Measurements from ENCODE around the gene CLCA1. TPM values are rescaled to one million over a fixed set of nuclear protein-coding genes. Genes with fewer than 3 reads are reported as not detected.

Gene CLCA1
- total RNA-seq, 4 donors from 2014 or later: not detected

- intact Hi-C loops (cut with DNase I; ENCODE audit: low total_unique reads): no loop called here
Observed at GRCh38 chr1:86546787-86547221, 78.1 kb downstream of the CLCA1 start, which contains the start of gene CLCA4. Gene CLCA4 (plus strand): TSS chr1:86547078. CDS start chr1:86547120, 42 bp downstream.

GRCh38 chr1:86548839-86549238 is 80.1 kb downstream of the CLCA1 start:
- no peak for DNase-seq (ENCODE audit: low spot score in 2 of 2)
- no peak overlapping the region for H3K4me3 ChIP-seq (ENCODE audit: low read depth, poor library complexity, severe bottlenecking)
- TF ChIP-seq CTCF (IDR thresholded peaks at IDR 0.05) (no peak), POLR2A (IDR thresholded peaks at IDR 0.05) (no peak)
- intact Hi-C loops (cut with DNase I; ENCODE audit: low total_unique reads): no loop called here

More at GRCh38 chr1:86546787-86547221, 78.1 kb downstream of the CLCA1 start, which contains the start of gene CLCA4:
- 23 to 27% methylated on average over 2 of the region's 2 CpGs for WGBS, 2 donors
- H3K4me3 ChIP-seq (ENCODE audit: low read depth, poor library complexity, severe bottlenecking): no peak within 1 kb of the TSS
- TF ChIP-seq POLR2A (IDR thresholded peaks at IDR 0.05) (no peak), CTCF (IDR thresholded peaks at IDR 0.05) (no peak)
- DNase-seq (ENCODE audit: low spot score in 2 of 2): no peak

Other genes with a start within 250 kb of the CLCA1 start
- 10 to 100 TPM; 10.5 to 27.9 (median 13.4) TPM for gene ODF2L, start 72.6 kb upstream of the CLCA1 start, total RNA-seq
- gene CLCA2, start 44.8 kb upstream of the CLCA1 start, total RNA-seq: 100 to 1,000 TPM in 2 of 4 donors, 10 to 100 TPM in 2; 29.8 to 119 (median 74.2) TPM
- 1 to 10 TPM in 3 of 4 donors, under 1 TPM in 1; 0.99 to 1.9 (median 1.0) TPM for gene CLCA4, start 78.2 kb downstream of the CLCA1 start, total RNA-seq
- 10 to 100 TPM; 37.1 to 58.1 (median 42.3) TPM for gene SH3GLB1, start 235.6 kb downstream of the CLCA1 start, total RNA-seq

Measured in lower leg skin (tissue), 4 donors.